ENCODE data around the gene VAMP5. TPM values are rescaled to one million over a fixed set of nuclear protein-coding genes. Genes with fewer than 3 reads are reported as not detected.
A peak's percentile ranks its signal among the peaks of the same experiment; 100 is the strongest.

Gene VAMP5
- total and polyA plus RNA-seq, 4 donors: 9.7 to 74.6 (median 40.2) TPM

DNA sequence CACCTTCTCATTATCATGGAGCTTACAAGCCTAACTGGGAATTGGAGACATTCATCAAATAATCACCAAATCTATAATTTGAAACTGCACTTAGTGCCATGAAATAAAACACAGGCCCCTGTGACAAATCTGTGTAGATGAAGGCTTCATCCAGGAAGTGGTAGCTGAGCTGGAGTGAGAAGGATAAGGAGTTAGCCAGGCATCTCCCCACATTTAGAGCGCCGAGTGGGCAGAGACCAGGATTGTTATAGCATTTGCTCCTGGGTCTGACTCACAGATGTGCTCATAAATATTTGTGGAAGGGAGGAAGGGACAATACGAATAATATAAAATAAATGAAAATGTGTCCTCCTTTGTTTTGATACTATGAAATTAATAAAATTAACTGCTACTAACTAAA is 47.8 kb upstream of the VAMP5 start (continued):
- TF ChIP-seq TAF1 (conservative IDR thresholded peaks at IDR 0.05) (no peak), SP1 (IDR thresholded peaks at IDR 0.05) (no peak)
- TF ChIP-seq, protein P1, sequence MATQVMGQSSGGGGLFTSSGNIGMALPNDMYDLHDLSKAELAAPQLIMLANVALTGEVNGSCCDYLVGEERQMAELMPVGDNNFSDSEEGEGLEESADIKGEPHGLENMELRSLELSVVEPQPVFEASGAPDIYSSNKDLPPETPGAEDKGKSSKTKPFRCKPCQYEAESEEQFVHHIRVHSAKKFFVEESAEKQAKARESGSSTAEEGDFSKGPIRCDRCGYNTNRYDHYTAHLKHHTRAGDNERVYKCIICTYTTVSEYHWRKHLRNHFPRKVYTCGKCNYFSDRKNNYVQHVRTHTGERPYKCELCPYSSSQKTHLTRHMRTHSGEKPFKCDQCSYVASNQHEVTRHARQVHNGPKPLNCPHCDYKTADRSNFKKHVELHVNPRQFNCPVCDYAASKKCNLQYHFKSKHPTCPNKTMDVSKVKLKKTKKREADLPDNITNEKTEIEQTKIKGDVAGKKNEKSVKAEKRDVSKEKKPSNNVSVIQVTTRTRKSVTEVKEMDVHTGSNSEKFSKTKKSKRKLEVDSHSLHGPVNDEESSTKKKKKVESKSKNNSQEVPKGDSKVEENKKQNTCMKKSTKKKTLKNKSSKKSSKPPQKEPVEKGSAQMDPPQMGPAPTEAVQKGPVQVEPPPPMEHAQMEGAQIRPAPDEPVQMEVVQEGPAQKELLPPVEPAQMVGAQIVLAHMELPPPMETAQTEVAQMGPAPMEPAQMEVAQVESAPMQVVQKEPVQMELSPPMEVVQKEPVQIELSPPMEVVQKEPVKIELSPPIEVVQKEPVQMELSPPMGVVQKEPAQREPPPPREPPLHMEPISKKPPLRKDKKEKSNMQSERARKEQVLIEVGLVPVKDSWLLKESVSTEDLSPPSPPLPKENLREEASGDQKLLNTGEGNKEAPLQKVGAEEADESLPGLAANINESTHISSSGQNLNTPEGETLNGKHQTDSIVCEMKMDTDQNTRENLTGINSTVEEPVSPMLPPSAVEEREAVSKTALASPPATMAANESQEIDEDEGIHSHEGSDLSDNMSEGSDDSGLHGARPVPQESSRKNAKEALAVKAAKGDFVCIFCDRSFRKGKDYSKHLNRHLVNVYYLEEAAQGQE (IDR thresholded peaks at IDR 0.05): no peak
- TF ChIP-seq, protein P2, sequence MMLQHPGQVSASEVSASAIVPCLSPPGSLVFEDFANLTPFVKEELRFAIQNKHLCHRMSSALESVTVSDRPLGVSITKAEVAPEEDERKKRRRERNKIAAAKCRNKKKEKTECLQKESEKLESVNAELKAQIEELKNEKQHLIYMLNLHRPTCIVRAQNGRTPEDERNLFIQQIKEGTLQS (IDR thresholded peaks at IDR 0.05): no peak

DNA sequence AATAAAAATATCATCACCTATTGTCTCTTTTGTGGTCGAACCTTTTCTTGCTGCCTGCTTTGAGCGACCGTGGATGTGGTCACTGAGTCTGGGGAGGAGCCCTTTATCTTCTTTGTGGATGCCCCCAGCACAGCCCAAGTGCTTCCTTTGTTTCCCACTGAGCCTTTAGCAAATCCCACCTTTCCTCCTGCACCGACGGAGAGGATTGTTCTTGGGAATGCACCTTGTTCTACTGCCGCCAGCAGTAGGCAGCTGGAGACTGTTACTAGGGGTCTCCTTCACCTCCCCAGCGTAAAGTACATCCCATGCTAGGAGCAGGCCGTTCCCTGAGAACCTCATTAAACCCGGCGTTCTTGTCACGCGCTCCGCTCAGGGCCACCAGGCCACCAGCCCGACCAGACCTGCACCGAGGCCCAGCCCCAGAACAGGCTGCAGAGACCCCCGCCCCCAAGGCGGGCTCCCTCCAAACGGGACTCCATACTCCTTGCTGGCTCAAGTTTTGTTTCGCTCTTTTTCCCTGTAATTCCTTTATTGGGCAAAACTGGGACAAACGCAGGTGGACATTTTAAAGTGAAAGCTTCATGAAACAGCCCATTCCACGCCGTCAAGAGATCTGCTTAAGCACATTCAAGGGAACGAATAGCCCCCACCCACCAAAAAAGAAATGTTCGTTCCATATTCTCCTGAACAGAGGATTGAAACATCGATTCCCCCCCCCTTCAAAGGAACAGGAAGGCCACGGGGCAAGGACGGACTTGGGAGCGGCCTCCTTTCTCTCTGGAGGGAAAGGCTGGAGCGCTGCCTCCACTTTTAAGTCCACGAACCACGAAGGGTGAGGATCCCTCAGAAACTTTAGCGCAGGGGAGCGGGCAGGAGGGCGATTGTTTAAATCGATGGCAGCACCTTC is 46.4 kb upstream of the VAMP5 start:
- Histone ChIP-seq H3K36me3 (ENCODE audit: control insufficient read depth in 4 of 4, insufficient read depth in 3 of 4, low read depth in 1 of 4, low read length in 3 of 4) (peaks cover 0 to 17% (median 15%) of the 10 kb centered on the region in 4 donors), H3K9me3 (ENCODE audit: control insufficient read depth in 4 of 4, low read length in 3 of 4) (no peaks in the 10 kb centered on the region), H3K9ac (ENCODE audit: low read depth in 1 of 2, low read length in 2 of 2) (peak overlapping the region; percentile 96 to 99), H3K4me1 (ENCODE audit: control insufficient read depth in 4 of 4, insufficient read depth in 4 of 4, low read length in 3 of 4) (peaks cover 1 to 36% (median 22%) of the 10 kb centered on the region in 4 donors), H3K27me3 (ENCODE audit: control insufficient read depth in 4 of 4, insufficient read depth in 4 of 4, low read length in 3 of 4) (no peaks in the 10 kb centered on the region), H3K4me3 (ENCODE audit: low read depth in 1 of 3, low read length in 3 of 3) (peak overlapping the region; percentile 55 to 94 (median 67)), H3K27ac (ENCODE audit: low read depth in 1 of 2, low read length in 2 of 2) (peak overlapping the region; percentile 99 to 100)
- TF ChIP-seq, protein P3, sequence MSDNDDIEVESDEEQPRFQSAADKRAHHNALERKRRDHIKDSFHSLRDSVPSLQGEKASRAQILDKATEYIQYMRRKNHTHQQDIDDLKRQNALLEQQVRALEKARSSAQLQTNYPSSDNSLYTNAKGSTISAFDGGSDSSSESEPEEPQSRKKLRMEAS (IDR thresholded peaks at IDR 0.05): no peak
- peak in 1 of 2 donors; percentile 27 for TF ChIP-seq RAD21 (IDR thresholded peaks at IDR 0.05)
- peak; percentile 67 for DNase-seq (ENCODE audit: low spot score)
- 1% methylated on average over 35 of the region's 35 CpGs for WGBS

DNA sequence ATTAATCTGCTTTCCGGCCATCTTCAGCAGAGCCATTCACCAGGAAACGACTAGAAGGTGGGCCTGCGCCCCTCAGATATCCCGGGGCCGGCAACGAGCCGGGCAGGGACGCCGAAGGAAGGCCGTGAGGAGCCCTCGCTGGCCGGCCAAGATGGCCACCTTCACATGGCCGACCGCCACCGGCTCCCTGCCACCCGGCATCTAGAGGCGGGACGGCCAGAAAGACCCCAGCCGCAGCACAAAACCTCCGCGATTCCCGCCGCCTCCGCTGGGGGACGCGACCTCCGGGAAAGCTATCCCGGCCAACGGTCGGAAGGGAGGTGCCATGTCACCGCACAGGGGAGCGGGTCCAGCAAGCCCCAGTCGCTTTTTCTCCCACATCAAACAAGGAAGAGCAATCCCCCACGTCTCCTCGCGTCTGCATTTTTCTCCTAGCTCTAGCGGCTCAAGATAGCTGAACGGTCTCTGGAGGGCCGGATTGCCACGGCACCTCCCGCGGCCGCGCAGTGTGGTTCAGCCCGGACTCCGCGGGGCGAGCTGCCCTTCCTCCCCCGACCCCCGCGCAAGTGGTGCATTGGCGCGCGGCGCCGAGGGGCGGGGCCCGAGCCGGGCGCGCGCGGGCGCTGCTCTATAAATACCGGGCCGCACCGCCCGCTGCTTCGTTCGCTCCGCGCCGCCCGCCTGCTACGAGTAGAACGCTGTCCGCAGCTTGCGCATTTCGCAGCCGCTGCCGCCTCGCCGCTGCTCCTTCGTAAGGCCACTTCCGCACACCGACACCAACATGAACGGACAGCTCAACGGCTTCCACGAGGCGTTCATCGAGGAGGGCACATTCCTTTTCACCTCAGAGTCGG is 45.5 kb upstream of the VAMP5 start, which contains the start of gene MAT2A:
MAT2A (plus strand) TSS at position 662 of the 854 bp plus-strand sequence; CDS start at position 782, 120 bp downstream.
- H3K27ac ChIP-seq (ENCODE audit: low read depth in 1 of 2, low read length in 2 of 2): peak within 1 kb of the TSS; percentile 99 to 100
- peak within 1 kb of the TSS; percentile 67 to 97 (median 94) for H3K4me3 ChIP-seq (ENCODE audit: low read depth in 1 of 3, low read length in 3 of 3)
- no peaks in the 10 kb centered on the region for H3K27me3 ChIP-seq (ENCODE audit: control insufficient read depth in 4 of 4, insufficient read depth in 4 of 4, low read length in 3 of 4)
- peaks cover 0 to 23% (median 21%) of the 10 kb centered on the region in 4 donors for H3K36me3 ChIP-seq (ENCODE audit: control insufficient read depth in 4 of 4, insufficient read depth in 3 of 4, low read depth in 1 of 4, low read length in 3 of 4)
- H3K4me1 ChIP-seq (ENCODE audit: control insufficient read depth in 4 of 4, insufficient read depth in 4 of 4, low read length in 3 of 4): peaks cover 1 to 36% (median 22%) of the 10 kb centered on the region in 4 donors
- peak; percentile 92 for DNase-seq (ENCODE audit: low spot score)
- H3K9ac ChIP-seq (ENCODE audit: low read depth in 1 of 2, low read length in 2 of 2): peak within 1 kb of the TSS; percentile 96 to 99
- no peaks in the 10 kb centered on the region for H3K9me3 ChIP-seq (ENCODE audit: control insufficient read depth in 4 of 4, low read length in 3 of 4)
- under 1% methylated on average over 92 of the region's 92 CpGs for WGBS
- no peak for TF ChIP-seq FOXA1 (IDR thresholded peaks at IDR 0.05)
- TF ChIP-seq YY1 (IDR thresholded peaks at IDR 0.05): peak; percentile 98
- TF ChIP-seq RAD21 (IDR thresholded peaks at IDR 0.05): peak; percentile 54 to 76
- TF ChIP-seq, protein P3 (IDR thresholded peaks at IDR 0.05): peak; percentile 57
- peak in 1 of 2 donors; percentile 43 for TF ChIP-seq HNF4A (conservative IDR thresholded peaks at IDR 0.05)
- TF ChIP-seq, protein P2 (IDR thresholded peaks at IDR 0.05): no peak
- no peak for TF ChIP-seq GABPA (IDR thresholded peaks at IDR 0.05 in 1 of 2, conservative IDR thresholded peaks at IDR 0.05 in 1 of 2)
- TF ChIP-seq, protein P1 (IDR thresholded peaks at IDR 0.05): peak; percentile 83
- peak in 1 of 2 donors; percentile 41 for TF ChIP-seq RXRA (IDR thresholded peaks at IDR 0.05)
- TF ChIP-seq, protein P4, sequence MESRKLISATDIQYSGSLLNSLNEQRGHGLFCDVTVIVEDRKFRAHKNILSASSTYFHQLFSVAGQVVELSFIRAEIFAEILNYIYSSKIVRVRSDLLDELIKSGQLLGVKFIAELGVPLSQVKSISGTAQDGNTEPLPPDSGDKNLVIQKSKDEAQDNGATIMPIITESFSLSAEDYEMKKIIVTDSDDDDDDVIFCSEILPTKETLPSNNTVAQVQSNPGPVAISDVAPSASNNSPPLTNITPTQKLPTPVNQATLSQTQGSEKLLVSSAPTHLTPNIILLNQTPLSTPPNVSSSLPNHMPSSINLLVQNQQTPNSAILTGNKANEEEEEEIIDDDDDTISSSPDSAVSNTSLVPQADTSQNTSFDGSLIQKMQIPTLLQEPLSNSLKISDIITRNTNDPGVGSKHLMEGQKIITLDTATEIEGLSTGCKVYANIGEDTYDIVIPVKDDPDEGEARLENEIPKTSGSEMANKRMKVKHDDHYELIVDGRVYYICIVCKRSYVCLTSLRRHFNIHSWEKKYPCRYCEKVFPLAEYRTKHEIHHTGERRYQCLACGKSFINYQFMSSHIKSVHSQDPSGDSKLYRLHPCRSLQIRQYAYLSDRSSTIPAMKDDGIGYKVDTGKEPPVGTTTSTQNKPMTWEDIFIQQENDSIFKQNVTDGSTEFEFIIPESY (IDR thresholded peaks at IDR 0.05): no peak
